ENCODE data around the gene USP48. TPM values are rescaled to one million over a fixed set of nuclear protein-coding genes. Genes with fewer than 3 reads are reported as not detected.

Gene USP48
- total RNA-seq, 1 experiment from 2014 or later, result 84.8 TPM

- DNase-seq, result peak; percentile 59
- no peak overlapping the region for H4K8ac ChIP-seq (replicated peaks; ENCODE audit: insufficient read length, low read depth, low read length)
These were observed 541 bp downstream of the USP48 start for GRCh38 chr1:21782349-21782867.

More at GRCh38 chr1:21782349-21782867, 541 bp downstream of the USP48 start:
- H3K9me3 Mint-ChIP-seq, result peaks cover 5 to 7% of the 10 kb centered on the region in 2 experiments; a peak in 3 of 5 replicates
- H2BK12ac ChIP-seq (ENCODE audit: insufficient read length, low read depth, low read length), result no peak overlapping the region
- peak overlapping the region; percentile 73 for H2BK5ac ChIP-seq (ENCODE audit: insufficient read length, low read length)
- no peaks in the 10 kb centered on the region for H3K27me3 ChIP-seq (ENCODE audit: insufficient read depth, low read length)
- no peak overlapping the region for H2BK20ac ChIP-seq (ENCODE audit: low read depth, low read length, poor library complexity, severe bottlenecking)
- peak overlapping the region; percentile 86 to 92 for H3K4me3 Mint-ChIP-seq
- H3K27ac Mint-ChIP-seq, result peak overlapping the region; percentile 81 to 96 (median 87)
- H3T11ph ChIP-seq (ENCODE audit: low read length), result no peak overlapping the region
- H3K4me2 ChIP-seq (ENCODE audit: insufficient read depth, insufficient read length, low read length), result peak overlapping the region; percentile 87
- H4K91ac ChIP-seq (ENCODE audit: insufficient read length, low read depth, low read length), result no peak overlapping the region
- peak overlapping the region; percentile 93 for H3K14ac ChIP-seq (ENCODE audit: insufficient read depth, low read length)
- no peak overlapping the region for H2BK15ac ChIP-seq (ENCODE audit: low read depth, low read length)
- H3K9me3 ChIP-seq (ENCODE audit: control insufficient read depth, low read depth, low read length), result no peaks in the 10 kb centered on the region
- H3K79me1 ChIP-seq (ENCODE audit: insufficient read depth, low read depth, low read length, poor library complexity, severe bottlenecking), result peaks cover 2% of the 10 kb centered on the region
- H3K4ac ChIP-seq (ENCODE audit: low read depth, low read length), result no peak overlapping the region
- H3K27ac ChIP-seq (ENCODE audit: insufficient read length, low read depth, low read length), result peak overlapping the region; percentile 55
- H3K27me3 Mint-ChIP-seq (ENCODE audit: low read depth), result no peaks in the 10 kb centered on the region; the same call in 1 of the 2 replicates
- H3K23me2 ChIP-seq (ENCODE audit: insufficient read length, low read depth, low read length, poor library complexity, severe bottlenecking), result peaks cover 9% of the 10 kb centered on the region
- peaks cover 10 to 18% of the 10 kb centered on the region in 2 experiments for H3K4me1 Mint-ChIP-seq
- H3K4me1 ChIP-seq (ENCODE audit: insufficient read depth, low read length), result no peaks in the 10 kb centered on the region
- peaks cover 2 to 8% (median 7%) of the 10 kb centered on the region in 3 experiments; a peak in 6 of 7 replicates for H3K36me3 Mint-ChIP-seq (ENCODE audit: insufficient read depth in 1 of 3, low read depth in 3 of 3)
- no peak overlapping the region for H3K23ac ChIP-seq (ENCODE audit: insufficient read length, low read depth, low read length)
- no CpG with 5 or more reads among the region's 37 CpGs for WGBS (ENCODE audit: extremely low coverage, insufficient read length, low lambda C conversion rate)
- peak overlapping the region; percentile 89 for H3K9ac ChIP-seq (ENCODE audit: extremely low read depth, insufficient read length, low read length)
- peaks cover 37% of the 10 kb centered on the region; the same call in 1 of the 2 replicates for H3K79me2 ChIP-seq (ENCODE audit: insufficient read depth, low read length)
- no peak overlapping the region for H4K5ac ChIP-seq (ENCODE audit: insufficient read length, low read depth, low read length)
- peak; percentile 36; the same call in 2 of the 3 replicates for TF ChIP-seq CTCF (conservative IDR thresholded peaks at IDR 0.05)
- H4K20me1 ChIP-seq (ENCODE audit: control insufficient read depth, insufficient read depth, insufficient read length), result no peaks in the 10 kb centered on the region
- H2BK120ac ChIP-seq (ENCODE audit: low read depth, low read length, poor library complexity, severe bottlenecking), result no peak overlapping the region
- peak overlapping the region; percentile 85 for H3K18ac ChIP-seq (ENCODE audit: insufficient read length, low read depth, low read length)
- no peak overlapping the region for H2AK5ac ChIP-seq (ENCODE audit: insufficient read length, low read length)
- H2AFZ ChIP-seq (ENCODE audit: low read length), result no peak overlapping the region
- H3K56ac ChIP-seq (ENCODE audit: insufficient read length, low read depth, low read length), result no peak overlapping the region
